Trophoblast cell (in vitro differentiated cells and primary cell): Measurements from ENCODE around the gene IFNA1.

ENCODE experiments used
- DNase-seq, 2 donors: peaks; one replicate each; pipeline ENCODE4 v3.0.0-alpha.2; 2016
- H2AFZ ChIP-seq: 2 replicates; pipeline ENCODE4 v1.6.1; 2013; ENCODE audit warnings: low read length, moderate library complexity, mild to moderate bottlenecking; ENCODE audit not compliant: insufficient read depth, poor library complexity
- H2AK5ac ChIP-seq: 2 replicates; pipeline ENCODE4 v1.6.1; 2013; ENCODE audit warnings: mild to moderate bottlenecking, low read length
- H2BK120ac ChIP-seq: 2 replicates; pipeline ENCODE4 v1.6.1; 2013; ENCODE audit warnings: low read length, mild to moderate bottlenecking, moderate library complexity; ENCODE audit not compliant: insufficient read depth, poor library complexity
- H2BK12ac ChIP-seq: 2 replicates; pipeline ENCODE4 v1.6.1; 2013; ENCODE audit warnings: mild to moderate bottlenecking, low read length, moderate library complexity
- H2BK5ac ChIP-seq: 2 replicates; pipeline ENCODE4 v1.6.1; 2013; ENCODE audit warnings: low read length, low read depth, moderate library complexity, mild to moderate bottlenecking; ENCODE audit not compliant: poor library complexity
- H3K14ac ChIP-seq: 2 replicates; pipeline ENCODE4 v1.6.1; 2013; ENCODE audit warnings: mild to moderate bottlenecking, low read length
- H3K18ac ChIP-seq: 2 replicates; pipeline ENCODE4 v1.6.1; 2013; ENCODE audit warnings: mild to moderate bottlenecking, low read length
- H3K23ac ChIP-seq: 2 replicates; pipeline ENCODE4 v1.6.1; 2013; ENCODE audit warnings: low read length
- H3K27ac ChIP-seq: 2 replicates; pipeline ENCODE4 v1.5.1; 2013; ENCODE audit warnings: low read depth, mild to moderate bottlenecking, inconsistent platforms, low read length, moderate library complexity
- H3K27me3 ChIP-seq: 2 replicates; pipeline ENCODE4 v1.6.1; 2013; ENCODE audit warnings: inconsistent platforms, mild to moderate bottlenecking, low read length, moderate library complexity; ENCODE audit not compliant: insufficient read depth
- H3K36me3 ChIP-seq, 2 experiments: 1 replicate in 1 of 2; 2 replicates in 1 of 2; pipeline ENCODE4 v1.6.1; 2013; ENCODE audit warnings: low read length in 2 of 2, mild to moderate bottlenecking in 2 of 2, moderate library complexity in 1 of 2; ENCODE audit not compliant: insufficient read depth in 2 of 2, control insufficient read depth in 1 of 2
- H3K4ac ChIP-seq: 2 replicates; pipeline ENCODE4 v1.6.1; 2013; ENCODE audit warnings: low read depth, mild to moderate bottlenecking, low read length, moderate library complexity
- H3K4me1 ChIP-seq, 2 experiments: 1 replicate in 1 of 2; 2 replicates in 1 of 2; pipeline ENCODE4 v1.6.1; 2013; ENCODE audit warnings: low read length in 2 of 2, mild to moderate bottlenecking in 2 of 2, moderate library complexity in 1 of 2; ENCODE audit not compliant: insufficient read depth in 2 of 2, control insufficient read depth in 1 of 2
- H3K4me2 ChIP-seq: 2 replicates; pipeline ENCODE4 v1.6.1; 2013; ENCODE audit warnings: inconsistent platforms, mild to moderate bottlenecking, low read length, moderate library complexity
- H3K4me3 ChIP-seq: 2 replicates; pipeline ENCODE4 v1.5.1; 2013; ENCODE audit warnings: mild to moderate bottlenecking, low read depth, low read length, inconsistent platforms
- H3K79me1 ChIP-seq: one replicate; pipeline ENCODE4 v1.6.1; 2013; ENCODE audit warnings: low read length
- H3K79me2 ChIP-seq: 2 replicates; pipeline ENCODE4 v1.6.1; 2013; ENCODE audit warnings: low read length, mild to moderate bottlenecking; ENCODE audit not compliant: control insufficient read depth, insufficient read depth, poor library complexity
- H3K9ac ChIP-seq: 2 replicates; pipeline ENCODE4 v1.6.1; 2013; ENCODE audit warnings: mild to moderate bottlenecking, low read length
- H3K9me3 ChIP-seq: 2 replicates; pipeline ENCODE4 v1.6.1; 2013; ENCODE audit warnings: low read depth, mild to moderate bottlenecking, control low read depth, inconsistent platforms, low read length; ENCODE audit not compliant: insufficient read depth
- H4K12ac ChIP-seq: 2 replicates; pipeline ENCODE4 v1.6.1; 2013; ENCODE audit warnings: low read depth, mild to moderate bottlenecking, low read length, moderate library complexity
- H4K8ac ChIP-seq: 2 replicates; pipeline ENCODE4 v1.6.1; 2013; ENCODE audit warnings: low read depth, mild to moderate bottlenecking, low read length, moderate library complexity
- H4K91ac ChIP-seq: one replicate; pipeline ENCODE4 v1.6.1; 2013; ENCODE audit warnings: low read depth, mild to moderate bottlenecking, low read length, moderate library complexity
- WGBS: extraction: QIAGEN DNeasy Blood & Tissue Kit; methylation state at CpG from one replicate; pipeline ENCODE4 v1.1.7; 2013; ENCODE audit warnings: missing lambda C conversion rate; ENCODE audit not compliant: insufficient read length, insufficient coverage; ENCODE audit errors: extremely low coverage; 5-methylcytosine and 5-hydroxymethylcytosine counted together

The IFNA1 gene

DNA sequence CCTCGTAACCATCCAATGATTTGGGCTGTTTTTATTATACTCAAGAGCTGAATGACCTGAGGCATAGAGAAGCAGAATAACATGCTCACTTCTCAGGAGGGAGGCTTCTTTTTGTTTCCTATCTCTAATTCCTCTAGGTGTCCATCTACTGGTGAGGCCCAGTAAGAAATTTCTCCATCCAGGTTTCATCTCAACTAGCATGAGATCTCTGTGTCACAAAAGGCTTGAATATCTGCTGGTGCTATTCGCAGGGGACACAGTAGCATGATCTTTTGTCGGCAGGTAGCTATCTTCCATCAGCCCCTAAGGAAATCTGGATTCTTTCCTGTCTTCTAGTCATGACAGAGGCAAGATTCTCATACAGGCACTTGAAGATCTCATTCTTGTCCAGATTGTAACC is 33.0 kb downstream of the IFNA1 start:
- no peak overlapping the region for H4K12ac ChIP-seq
- no peaks in the 10 kb centered on the region for H3K27me3 ChIP-seq
- H2AK5ac ChIP-seq = no peak overlapping the region
- no peak overlapping the region for H2BK12ac ChIP-seq
- no CpG with 5 or more reads among the region's 3 CpGs for WGBS
- no peak overlapping the region for H4K91ac ChIP-seq
- H3K18ac ChIP-seq = no peak overlapping the region
- no peaks in the 10 kb centered on the region for H3K79me2 ChIP-seq
- no peaks in the 10 kb centered on the region for H3K4me1 ChIP-seq
- H3K14ac ChIP-seq = no peak overlapping the region
- no peak overlapping the region for H3K4me2 ChIP-seq
- no peak overlapping the region for H3K9ac ChIP-seq
- DNase-seq = peak; percentile 73 to 94
- H3K36me3 ChIP-seq = no peaks in the 10 kb centered on the region
- no peak overlapping the region for H3K23ac ChIP-seq
- H3K9me3 ChIP-seq = no peaks in the 10 kb centered on the region
- H2BK120ac ChIP-seq = no peak overlapping the region
- no peak overlapping the region for H2BK5ac ChIP-seq
- H3K27ac ChIP-seq = no peak overlapping the region
- no peak overlapping the region for H3K4me3 ChIP-seq
- no peak overlapping the region for H4K8ac ChIP-seq
- H3K79me1 ChIP-seq = no peaks in the 10 kb centered on the region
- no peak overlapping the region for H3K4ac ChIP-seq
- H2AFZ ChIP-seq = no peak overlapping the region

DNA sequence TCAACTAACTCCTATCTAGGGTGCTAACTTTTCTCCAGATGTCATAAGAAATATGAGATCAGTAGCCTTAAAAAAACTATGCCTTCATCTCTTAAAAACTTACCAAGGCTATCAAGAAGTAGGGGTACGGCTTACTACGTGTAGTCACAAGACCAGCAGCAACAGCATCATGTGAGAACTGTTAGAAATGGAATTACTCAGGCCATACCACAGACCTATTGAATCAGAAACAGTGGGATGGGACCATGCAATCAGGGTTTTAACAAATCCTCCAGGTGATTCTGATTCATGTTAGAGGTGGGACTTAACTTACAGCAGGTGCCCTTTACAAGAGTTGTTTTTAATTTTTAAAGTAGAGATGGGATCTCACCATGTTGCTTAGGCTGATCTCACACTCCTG is 37.2 kb downstream of the IFNA1 start:
- no peak overlapping the region for H3K14ac ChIP-seq
- H2AFZ ChIP-seq = no peak overlapping the region
- no peaks in the 10 kb centered on the region for H3K79me2 ChIP-seq
- no peak overlapping the region for H4K91ac ChIP-seq
- no peak overlapping the region for H4K8ac ChIP-seq
- no peak overlapping the region for H3K23ac ChIP-seq
- no peak overlapping the region for H3K4me2 ChIP-seq
- no peak overlapping the region for H3K4me3 ChIP-seq
- WGBS = no CpG with 5 or more reads among the region's 2 CpGs
- H2AK5ac ChIP-seq = no peak overlapping the region
- no peak overlapping the region for H4K12ac ChIP-seq
- H3K18ac ChIP-seq = no peak overlapping the region
- no peaks in the 10 kb centered on the region for H3K27me3 ChIP-seq
- no peak overlapping the region for H3K9ac ChIP-seq
- H3K4ac ChIP-seq = no peak overlapping the region
- H3K27ac ChIP-seq = no peak overlapping the region
- no peak overlapping the region for H2BK5ac ChIP-seq
- no peak overlapping the region for H2BK120ac ChIP-seq
- no peaks in the 10 kb centered on the region for H3K79me1 ChIP-seq
- no peaks in the 10 kb centered on the region for H3K9me3 ChIP-seq
- no peaks in the 10 kb centered on the region for H3K36me3 ChIP-seq
- DNase-seq = no peak
- H3K4me1 ChIP-seq = peaks cover 2 to 4% of the 10 kb centered on the region in 2 experiments
- no peak overlapping the region for H2BK12ac ChIP-seq

DNA sequence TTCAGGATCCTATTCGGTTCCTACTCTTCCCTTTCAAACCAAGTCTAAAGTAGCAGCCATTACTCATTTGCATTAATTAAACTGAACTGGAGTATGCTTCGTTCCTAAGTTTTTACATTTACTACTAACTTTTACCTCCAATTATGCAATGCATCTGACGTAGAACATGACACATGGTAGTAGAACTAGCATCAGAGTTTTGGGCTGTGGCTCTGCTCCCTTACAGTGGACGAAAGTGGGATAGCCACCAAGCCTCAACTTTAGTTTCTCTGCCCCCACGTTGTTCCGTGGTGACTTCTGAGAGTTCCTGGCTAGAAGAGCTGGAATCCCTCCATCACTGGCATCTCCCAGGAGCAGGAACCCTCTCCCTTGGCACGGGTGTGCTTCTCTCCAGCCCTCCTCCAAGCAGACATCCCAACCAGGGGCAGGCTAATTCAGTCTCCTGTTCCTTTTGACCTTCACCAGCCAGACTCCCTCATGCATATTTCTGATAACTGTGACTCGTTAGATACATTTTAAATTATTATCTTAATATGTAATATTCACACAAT is 39.0 kb downstream of the IFNA1 start:
- Histone ChIP-seq H3K18ac (no peak overlapping the region), H4K91ac (no peak overlapping the region), H3K4me3 (no peak overlapping the region), H3K4me2 (no peak overlapping the region), H3K4ac (no peak overlapping the region), H3K14ac (no peak overlapping the region), H3K79me2 (no peaks in the 10 kb centered on the region), H3K79me1 (no peaks in the 10 kb centered on the region), H4K12ac (no peak overlapping the region), H2AK5ac (no peak overlapping the region), H3K27me3 (no peaks in the 10 kb centered on the region), H2BK120ac (no peak overlapping the region), H3K23ac (no peak overlapping the region), H3K27ac (no peak overlapping the region), H2AFZ (no peak overlapping the region), H2BK5ac (no peak overlapping the region), H3K9me3 (no peaks in the 10 kb centered on the region), H3K9ac (no peak overlapping the region), H3K36me3 (no peaks in the 10 kb centered on the region), H3K4me1 (peaks cover 2 to 4% of the 10 kb centered on the region in 2 experiments), H4K8ac (no peak overlapping the region), H2BK12ac (peak overlapping the region; percentile 11)
- peak in 1 of 2 donors; percentile 69 for DNase-seq
- no CpG with 5 or more reads among the region's 8 CpGs for WGBS

DNA sequence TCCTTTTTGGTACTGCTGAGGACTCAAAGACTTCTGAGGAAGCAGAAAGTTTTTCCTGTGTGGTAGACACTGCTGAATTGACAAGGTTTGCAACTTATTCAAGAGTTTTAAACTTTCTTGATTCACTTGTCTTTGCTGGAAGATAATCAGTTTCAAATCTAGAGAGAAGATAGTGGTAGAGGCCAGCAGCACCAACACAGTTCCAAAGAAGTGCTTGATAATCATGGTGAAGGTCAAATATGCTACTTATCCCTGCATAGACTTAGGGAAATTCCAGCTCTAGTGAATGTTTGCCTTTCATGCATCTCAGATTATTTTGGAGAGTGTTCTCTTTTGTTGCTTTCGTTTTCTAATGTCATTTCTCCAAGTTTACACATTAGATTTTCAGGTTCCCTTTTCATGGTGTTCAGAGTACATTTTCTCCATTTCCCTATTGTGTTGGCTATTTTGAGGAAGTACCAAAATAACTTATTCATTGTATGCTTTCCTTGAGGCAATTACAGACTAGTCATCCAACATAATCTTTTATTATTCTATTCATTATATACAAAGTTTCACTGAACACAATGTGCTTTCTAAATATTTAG is 41.3 kb downstream of the IFNA1 start:
- Histone ChIP-seq H3K27me3 (no peaks in the 10 kb centered on the region), H4K8ac (no peak overlapping the region), H4K91ac (no peak overlapping the region), H2BK12ac (no peak overlapping the region), H3K14ac (no peak overlapping the region), H3K9me3 (no peaks in the 10 kb centered on the region), H3K4me1 (peaks cover 2 to 4% of the 10 kb centered on the region in 2 experiments), H2AK5ac (no peak overlapping the region), H3K4me3 (no peak overlapping the region), H3K79me1 (no peaks in the 10 kb centered on the region), H2AFZ (no peak overlapping the region), H3K18ac (no peak overlapping the region), H3K23ac (no peak overlapping the region), H3K4me2 (no peak overlapping the region), H3K27ac (no peak overlapping the region), H3K79me2 (no peaks in the 10 kb centered on the region), H3K4ac (no peak overlapping the region), H3K9ac (no peak overlapping the region), H2BK5ac (no peak overlapping the region), H2BK120ac (no peak overlapping the region), H3K36me3 (no peaks in the 10 kb centered on the region), H4K12ac (no peak overlapping the region)
- DNase-seq = peak in 1 of 2 donors; percentile 54
- WGBS = no CpG with 5 or more reads among the region's 1 CpG
